Osteoblast (primary cell): ENCODE measurements around the gene OTC. TPM values are rescaled to one million over a fixed set of nuclear protein-coding genes. Genes with fewer than 3 reads are reported as not detected.

Experiments
- DNase-seq: peaks from one replicate; pipeline ENCODE4 v3.0.0; 2011; ENCODE audit warnings: low spot score, mixed read lengths; ENCODE audit not compliant: insufficient read length; ENCODE audit errors: missing footprints
- H2AFZ ChIP-seq: 2 replicates; pipeline ENCODE4 v1.6.0; 2011; ENCODE audit warnings: mild to moderate bottlenecking, low read length
- H3K27ac ChIP-seq: 2 replicates; pipeline ENCODE4 v1.5.1; 2011; ENCODE audit warnings: mild to moderate bottlenecking, low read depth, low read length, moderate library complexity
- H3K27me3 ChIP-seq: 2 replicates; pipeline ENCODE4 v1.6.0; 2012; ENCODE audit warnings: mild to moderate bottlenecking, control low read depth, inconsistent platforms, low read length, moderate library complexity; ENCODE audit not compliant: insufficient read depth
- H3K36me3 ChIP-seq: 2 replicates; pipeline ENCODE4 v1.5.1; 2011; ENCODE audit warnings: mild to moderate bottlenecking, low read length, control low read depth, moderate library complexity; ENCODE audit not compliant: insufficient read depth
- H3K4me1 ChIP-seq: 2 replicates; pipeline ENCODE4 v1.5.1; 2011; ENCODE audit warnings: mild to moderate bottlenecking, low read length, control low read depth, moderate library complexity; ENCODE audit not compliant: insufficient read depth
- H3K4me2 ChIP-seq: 2 replicates; pipeline ENCODE4 v1.6.0; 2011; ENCODE audit warnings: mild to moderate bottlenecking, low read length; ENCODE audit not compliant: insufficient read depth
- H3K4me3 ChIP-seq: fragments of 200-600 bp; sonication (generic); 3 replicates; pipeline ENCODE4 v1.5.1; 2012; ENCODE audit warnings: mild to moderate bottlenecking, low read length, inconsistent platforms; ENCODE audit not compliant: insufficient read depth
- H3K79me2 ChIP-seq: 2 replicates; pipeline ENCODE4 v1.6.0; 2012; ENCODE audit warnings: mild to moderate bottlenecking, low read length, control low read depth, inconsistent platforms; ENCODE audit not compliant: insufficient read depth
- H3K9me3 ChIP-seq: 2 replicates; pipeline ENCODE4 v1.5.1; 2011; ENCODE audit warnings: low read depth, low read length, control low read depth
- H4K20me1 ChIP-seq: 2 replicates; pipeline ENCODE4 v1.6.0; 2012; ENCODE audit warnings: mild to moderate bottlenecking, low read length, control low read depth; ENCODE audit not compliant: insufficient read depth
- CTCF ChIP-seq: IDR thresholded peaks from 2 replicates; pipeline ENCODE4 v1.5.1; 2011; ENCODE audit warnings: mild to moderate bottlenecking, low read depth, low read length, moderate library complexity; ENCODE audit errors: extremely low read depth
- total RNA-seq: library from RNA; depleted of rRNA; stranded (reverse); fragments of >200 nt; gene quantifications from 2 replicates; pipeline ENCODE4 v1.2.3, GENCODE V29; 2012

The OTC gene
- total RNA-seq, 1 donor, result not detected

DNA sequence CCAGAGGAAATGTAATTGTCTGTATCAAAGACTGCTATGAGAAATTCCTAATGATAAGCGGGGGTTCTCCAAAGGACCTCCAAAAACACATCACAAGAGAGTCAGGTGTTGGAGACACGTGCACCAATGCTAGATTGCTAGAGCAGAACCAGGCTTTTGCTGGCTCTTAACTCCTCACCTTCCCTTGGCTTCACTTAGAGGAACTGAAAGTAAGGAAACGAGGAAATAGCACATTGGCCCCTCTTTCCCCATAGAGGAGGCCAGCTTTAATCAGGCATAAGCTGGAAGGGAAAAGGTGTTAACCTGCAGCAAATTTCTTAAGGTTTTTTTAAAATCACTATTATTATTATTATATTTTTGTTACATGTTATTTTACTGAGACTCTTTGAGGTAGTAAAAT lies 13.6 kb downstream of the OTC start:
- Histone ChIP-seq H4K20me1 (no peaks in the 10 kb centered on the region), H3K36me3 (no peaks in the 10 kb centered on the region), H3K4me2 (no peak overlapping the region), H3K9me3 (no peaks in the 10 kb centered on the region), H3K79me2 (no peaks in the 10 kb centered on the region), H3K27ac (no peak overlapping the region), H3K27me3 (peaks cover 7% of the 10 kb centered on the region), H2AFZ (no peak overlapping the region), H3K4me3 (no peak overlapping the region), H3K4me1 (no peaks in the 10 kb centered on the region)
- DNase-seq, result no peak
- TF ChIP-seq CTCF, result no peak

- TF ChIP-seq CTCF, result no peak
- no peak for DNase-seq
- Histone ChIP-seq H3K9me3 (no peaks in the 10 kb centered on the region), H2AFZ (no peak overlapping the region), H3K27me3 (no peaks in the 10 kb centered on the region), H3K36me3 (no peaks in the 10 kb centered on the region), H3K4me1 (no peaks in the 10 kb centered on the region), H3K4me2 (no peak overlapping the region), H3K4me3 (no peak overlapping the region), H3K79me2 (no peaks in the 10 kb centered on the region), H3K27ac (no peak overlapping the region), H4K20me1 (no peaks in the 10 kb centered on the region)
Measured at GRCh38 chrX:38368774-38369173, 16.4 kb downstream of the OTC start.

- DNase-seq, result no peak
- Histone ChIP-seq H3K4me1 (no peaks in the 10 kb centered on the region), H3K4me2 (no peak overlapping the region), H3K27me3 (peaks cover 4% of the 10 kb centered on the region), H3K36me3 (no peaks in the 10 kb centered on the region), H3K27ac (no peak overlapping the region), H3K9me3 (no peaks in the 10 kb centered on the region), H3K4me3 (no peak overlapping the region), H4K20me1 (no peaks in the 10 kb centered on the region), H3K79me2 (no peaks in the 10 kb centered on the region), H2AFZ (no peak overlapping the region)
- TF ChIP-seq CTCF, result no peak
Measured at GRCh38 chrX:38371641-38372040, 19.2 kb downstream of the OTC start.

DNA sequence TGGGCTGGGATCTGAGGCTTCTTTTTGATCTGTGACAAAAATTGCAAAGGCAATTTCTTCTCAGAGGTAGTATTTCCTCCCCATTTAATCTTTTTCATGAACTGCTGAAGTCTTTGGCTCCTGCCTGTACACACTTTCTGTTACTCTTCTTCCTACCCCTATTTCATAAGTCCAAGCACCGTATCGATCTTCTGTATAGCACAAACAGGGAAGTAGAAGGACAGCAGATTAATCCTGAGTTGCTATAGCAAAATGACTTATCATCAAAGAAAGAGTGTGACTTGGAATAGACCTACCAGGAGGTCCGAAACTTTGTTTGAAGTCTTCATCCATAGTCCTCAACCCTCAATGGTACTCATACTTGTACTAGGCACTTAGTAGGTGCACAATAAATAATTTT lies 22.0 kb downstream of the OTC start:
- TF ChIP-seq CTCF, result no peak
- H3K36me3 ChIP-seq, result no peaks in the 10 kb centered on the region
- no peak overlapping the region for H3K4me3 ChIP-seq
- no peak for DNase-seq
- H3K4me1 ChIP-seq, result no peaks in the 10 kb centered on the region
- H3K79me2 ChIP-seq, result no peaks in the 10 kb centered on the region
- no peak overlapping the region for H3K4me2 ChIP-seq
- no peak overlapping the region for H3K27ac ChIP-seq
- H3K27me3 ChIP-seq, result peaks cover 4% of the 10 kb centered on the region
- H4K20me1 ChIP-seq, result no peaks in the 10 kb centered on the region
- no peak overlapping the region for H2AFZ ChIP-seq
- H3K9me3 ChIP-seq, result no peaks in the 10 kb centered on the region
